Measurements from ENCODE around the gene MXD4.

GRCh38 chr4:2304321-2304876 is 42.5 kb upstream of the MXD4 start:
- TF ChIP-seq EGR1 (IDR thresholded peaks at IDR 0.05) (no peak), CEBPB (IDR thresholded peaks at IDR 0.05) (no peak), MAX (IDR thresholded peaks at IDR 0.05) (no peak), TEAD4 (IDR thresholded peaks at IDR 0.05) (no peak), EP300 (IDR thresholded peaks at IDR 0.05; ENCODE audit: borderline replicate concordance) (no peak), REST (IDR thresholded peaks at IDR 0.05; ENCODE audit: low read depth) (no peak), USF1 (IDR thresholded peaks at IDR 0.05) (no peak), TAF1 (IDR thresholded peaks at IDR 0.05; ENCODE audit: low read depth) (no peak), YY1 (IDR thresholded peaks at IDR 0.05; ENCODE audit: low read depth) (no peak), RAD21 (IDR thresholded peaks at IDR 0.05; ENCODE audit: low read depth) (no peak), ZBTB7A (IDR thresholded peaks at IDR 0.05; ENCODE audit: low read depth) (no peak), CREB1 (IDR thresholded peaks at IDR 0.05; ENCODE audit: low read depth) (no peak)

Measured in Ishikawa (cell line).